Measurements from ENCODE around the gene TMEM42.

- TF ChIP-seq PAX5 (IDR thresholded peaks at IDR 0.05; ENCODE audit: insufficient read depth, low read length, severe bottlenecking) (no peak), POLR2A (IDR thresholded peaks at IDR 0.05; ENCODE audit: low read depth, low read length) (no peak), SPI1 (IDR thresholded peaks at IDR 0.05; ENCODE audit: low read depth, low read length) (no peak), POLR2AphosphoS5 (IDR thresholded peaks at IDR 0.05; ENCODE audit: low read depth, low read length) (no peak), TAF1 (IDR thresholded peaks at IDR 0.05; ENCODE audit: low read depth, low read length) (no peak), POU2F2 (IDR thresholded peaks at IDR 0.05; ENCODE audit: low read depth, low read length) (no peak)
Observed at GRCh38 chr3:44865272-44866035, 3.7 kb downstream of the TMEM42 start.
